ENCODE data around the gene NFIX.

DNA sequence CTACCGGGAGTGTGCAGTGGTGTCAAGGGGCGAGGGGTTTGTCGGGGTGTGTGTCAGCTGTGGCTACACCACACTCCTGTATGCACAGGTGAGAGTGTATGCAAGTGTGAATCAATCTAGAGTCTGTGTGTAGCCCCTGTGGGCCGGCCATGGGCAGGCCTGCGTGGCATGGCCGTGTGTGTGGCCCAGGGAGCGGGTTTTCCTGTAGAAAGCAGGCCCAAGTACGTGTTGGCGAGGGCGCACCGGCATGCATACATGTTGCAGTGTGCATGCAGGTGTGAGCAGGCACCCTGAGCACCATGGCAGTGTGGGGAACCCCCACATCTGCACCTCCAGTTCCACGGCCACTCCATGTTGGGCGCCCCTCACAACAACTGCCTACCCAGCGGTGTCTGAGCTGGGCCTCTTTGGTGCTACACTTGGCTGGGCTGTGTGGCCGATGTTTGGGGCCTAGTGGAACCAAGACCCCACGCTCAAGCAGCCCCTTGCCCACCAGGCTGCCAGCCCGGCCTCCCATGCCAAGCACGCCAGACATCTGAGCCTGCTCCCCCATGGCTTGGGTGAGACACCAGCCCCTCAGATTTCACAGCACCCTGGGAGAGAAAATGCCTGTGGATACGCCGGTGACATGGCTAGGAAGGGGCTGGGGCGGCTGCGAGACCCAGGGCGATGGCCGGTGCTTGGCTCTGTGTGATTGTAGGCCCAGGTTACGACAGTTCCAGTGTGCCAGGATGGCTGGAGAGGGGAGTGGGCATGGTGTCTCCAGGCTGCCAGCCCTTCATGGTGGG is 2.1 kb downstream of the NFIX start:
- TF ChIP-seq, protein P1, sequence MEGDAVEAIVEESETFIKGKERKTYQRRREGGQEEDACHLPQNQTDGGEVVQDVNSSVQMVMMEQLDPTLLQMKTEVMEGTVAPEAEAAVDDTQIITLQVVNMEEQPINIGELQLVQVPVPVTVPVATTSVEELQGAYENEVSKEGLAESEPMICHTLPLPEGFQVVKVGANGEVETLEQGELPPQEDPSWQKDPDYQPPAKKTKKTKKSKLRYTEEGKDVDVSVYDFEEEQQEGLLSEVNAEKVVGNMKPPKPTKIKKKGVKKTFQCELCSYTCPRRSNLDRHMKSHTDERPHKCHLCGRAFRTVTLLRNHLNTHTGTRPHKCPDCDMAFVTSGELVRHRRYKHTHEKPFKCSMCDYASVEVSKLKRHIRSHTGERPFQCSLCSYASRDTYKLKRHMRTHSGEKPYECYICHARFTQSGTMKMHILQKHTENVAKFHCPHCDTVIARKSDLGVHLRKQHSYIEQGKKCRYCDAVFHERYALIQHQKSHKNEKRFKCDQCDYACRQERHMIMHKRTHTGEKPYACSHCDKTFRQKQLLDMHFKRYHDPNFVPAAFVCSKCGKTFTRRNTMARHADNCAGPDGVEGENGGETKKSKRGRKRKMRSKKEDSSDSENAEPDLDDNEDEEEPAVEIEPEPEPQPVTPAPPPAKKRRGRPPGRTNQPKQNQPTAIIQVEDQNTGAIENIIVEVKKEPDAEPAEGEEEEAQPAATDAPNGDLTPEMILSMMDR (conservative IDR thresholded peaks at IDR 0.05 in 1 of 2, IDR thresholded peaks at IDR 0.05 in 1 of 2; ENCODE audit: extremely low read depth in 1 of 2, insufficient read depth in 1 of 2, low read depth in 1 of 2, low read length in 2 of 2) = no peak
- TF ChIP-seq EZH2 (IDR thresholded peaks at IDR 0.05; ENCODE audit: borderline replicate concordance, low read length) = no peak
